SU-DHL-6 (cell line): ENCODE results near the gene FLAD1.

Experiments used
- CTCF ChIP-seq: fragments of 200-600 bp; sonication (generic); IDR thresholded peaks from one replicate; pipeline ENCODE4 v1.5.1; 2017; ENCODE audit warnings: antibody characterized with exemption, mild to moderate bottlenecking, low read length, moderate library complexity; ENCODE audit not compliant: insufficient read depth, poor library complexity, severe bottlenecking
- EZH2phosphoT487 ChIP-seq: fragments of 200-600 bp; sonication (generic), shearing (Covaris generic); conservative IDR thresholded peaks from 2 replicates; pipeline ENCODE4 v1.6.1; 2018; ENCODE audit warnings: mild to moderate bottlenecking, antibody characterized with exemption, low read length, moderate library complexity, mixed read lengths

- TF ChIP-seq CTCF (no peak), EZH2phosphoT487 (no peak)
Observed at GRCh38 chr1:154996966-154997701, 14.0 kb downstream of the FLAD1 start.
